GM12891 (cell line): ENCODE data around the gene NPW.

Experiments
- PAX5 ChIP-seq: IDR thresholded peaks from 2 replicates; pipeline ENCODE4 v1.6.1; 2011; ENCODE audit warnings: low read length, moderate library complexity, mild to moderate bottlenecking; ENCODE audit not compliant: insufficient read depth, severe bottlenecking
- POLR2A ChIP-seq: IDR thresholded peaks from 2 replicates; pipeline ENCODE4 v1.6.1; 2011; ENCODE audit warnings: low read depth, low read length, control low read depth
- POLR2AphosphoS5 ChIP-seq: IDR thresholded peaks from 2 replicates; pipeline ENCODE4 v1.6.1; 2011; ENCODE audit warnings: low read depth, low read length, control low read depth
- POU2F2 ChIP-seq: IDR thresholded peaks from 2 replicates; pipeline ENCODE4 v1.6.1; 2011; ENCODE audit warnings: low read depth, mild to moderate bottlenecking, control low read depth, low read length, moderate library complexity
- SPI1 ChIP-seq: IDR thresholded peaks from 2 replicates; pipeline ENCODE4 v1.6.1; 2011; ENCODE audit warnings: low read depth, low read length, control low read depth
- TAF1 ChIP-seq: IDR thresholded peaks from 2 replicates; pipeline ENCODE4 v1.6.1; 2011; ENCODE audit warnings: low read depth, low read length, control low read depth

- no peak for TF ChIP-seq POLR2AphosphoS5
- no peak for TF ChIP-seq SPI1
- no peak for TF ChIP-seq POLR2A
- TF ChIP-seq PAX5 = no peak
- TF ChIP-seq TAF1 = no peak
- no peak for TF ChIP-seq POU2F2
Measured at GRCh38 chr16:2001456-2002355, 17.9 kb upstream of the NPW start.
